Urothelium cell line (cell line): ENCODE results near the gene PWWP2B.

Experiments used
- DNase-seq: peaks from one replicate; pipeline ENCODE4 v3.0.0; 2011; ENCODE audit warnings: low spot score, mixed read lengths
- FAIRE-seq: peaks from 2 replicates; lab custom pipeline; 2011; peaks lifted over from hg19 to GRCh38; lab: Jason Lieb, UNC

Gene PWWP2B

DNA sequence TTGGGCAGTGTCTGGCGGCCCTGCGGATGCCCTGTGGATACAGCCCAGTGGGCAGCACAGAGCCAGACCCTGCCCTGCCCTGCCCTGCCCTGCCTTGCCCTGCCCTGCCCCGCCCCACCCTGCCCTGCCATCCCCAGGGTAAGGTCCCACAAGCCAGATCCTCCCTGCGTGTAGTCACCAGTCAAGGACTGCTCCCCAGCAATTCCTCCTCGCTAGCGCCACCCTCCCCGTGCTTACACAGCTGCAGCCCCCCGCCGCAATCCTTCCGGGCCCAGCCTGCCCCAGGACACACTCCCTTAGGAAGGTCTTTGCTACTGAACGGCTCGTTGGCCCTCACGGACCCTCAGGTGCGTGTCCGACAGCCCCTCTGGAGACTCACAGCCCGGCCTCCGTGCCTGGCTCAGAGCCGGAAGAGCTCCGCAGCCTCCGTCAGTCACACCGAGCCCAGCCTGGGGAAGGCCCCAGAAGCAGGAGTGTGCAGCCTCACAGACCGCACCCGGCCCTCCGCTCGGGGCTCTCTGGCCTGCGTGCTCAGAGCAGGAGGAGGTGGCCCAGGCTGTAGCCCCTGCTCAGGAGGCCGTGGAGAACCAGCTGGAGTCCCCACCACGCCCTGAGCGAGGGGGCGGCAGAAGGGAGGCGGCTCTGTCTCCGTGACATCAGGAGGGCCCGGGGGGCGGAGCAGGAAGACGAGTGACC lies 68.3 kb downstream of the PWWP2B start:
- FAIRE-seq: no peak
- no peak for DNase-seq

- no peak for FAIRE-seq
- no peak for DNase-seq
Observed at GRCh38 chr10:132465889-132466519, 69.0 kb downstream of the PWWP2B start.

- DNase-seq: no peak
- no peak for FAIRE-seq
Observed at GRCh38 chr10:132466520-132467463, 69.8 kb downstream of the PWWP2B start.
